Stimulated activated naive CD8-positive, alpha-beta T cell treated with anti-CD3 and anti-CD28 coated beads, Interleukin-15, amount 100 ng/mL, for 72 hours (primary cell): ENCODE results near the gene GHRHR.
A peak's percentile ranks its signal among the peaks of the same experiment; 100 is the strongest.

Experiments used
- ATAC-seq: fragments of 150-1000 bp; cut with Tn5 transposase; 2 replicates; pipeline ENCODE4 v1.10.0; 2021; ENCODE audit warnings: mild to moderate bottlenecking, moderate library complexity
- DNase-seq, 2 donors: peaks; one replicate each; pipeline ENCODE4 v3.0.0; 2021 to 2022
- H3K27ac Mint-ChIP-seq, 2 donors: one replicate each; pipeline ENCODE4 v1.8.0; 2022; ENCODE audit warnings: mild to moderate bottlenecking in 2 of 2, mixed read lengths in 2 of 2, moderate library complexity in 2 of 2
- H3K27me3 Mint-ChIP-seq: one replicate; pipeline ENCODE4 v1.8.0; 2022; ENCODE audit warnings: mixed read lengths
- H3K4me1 Mint-ChIP-seq: one replicate; pipeline ENCODE4 v1.8.0; 2022; ENCODE audit warnings: mild to moderate bottlenecking, mixed read lengths
- H3K4me3 Mint-ChIP-seq, 2 donors: one replicate each; pipeline ENCODE4 v1.8.0; 2022; ENCODE audit warnings: mild to moderate bottlenecking in 2 of 2, mixed read lengths in 2 of 2, moderate library complexity in 1 of 2
- H3K9me3 Mint-ChIP-seq, 2 donors: one replicate each; pipeline ENCODE4 v1.8.0; 2022; ENCODE audit warnings: mixed read lengths in 2 of 2

The GHRHR gene

DNA sequence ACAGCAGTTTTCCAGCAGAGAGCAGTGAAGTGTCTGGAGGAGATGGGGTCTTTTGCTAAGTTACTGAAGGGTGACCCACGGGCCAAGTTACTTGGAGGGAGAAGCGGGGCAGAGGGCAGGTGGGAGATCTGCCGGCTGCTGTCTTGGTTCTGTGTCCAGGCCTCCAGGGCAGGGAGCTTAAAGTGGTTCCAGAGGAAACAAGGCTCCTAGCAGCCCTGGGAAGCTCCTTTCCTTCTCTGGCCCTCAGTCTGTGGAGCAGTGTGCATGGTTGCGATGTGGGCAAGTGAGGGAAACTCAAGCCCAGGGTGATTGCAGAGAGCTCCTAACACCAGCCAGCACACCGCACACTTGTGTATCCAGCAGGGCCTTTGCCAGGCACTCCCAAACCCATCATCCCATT, 6.3 kb downstream of the GHRHR start:
- H3K4me3 Mint-ChIP-seq = no peak overlapping the region
- peaks cover 33% of the 10 kb centered on the region for H3K27me3 Mint-ChIP-seq
- peaks cover 9% of the 10 kb centered on the region for H3K4me1 Mint-ChIP-seq
- no peaks in the 10 kb centered on the region for H3K9me3 Mint-ChIP-seq
- DNase-seq (no peak), ATAC-seq (no peak)
- no peak overlapping the region for H3K27ac Mint-ChIP-seq

DNA sequence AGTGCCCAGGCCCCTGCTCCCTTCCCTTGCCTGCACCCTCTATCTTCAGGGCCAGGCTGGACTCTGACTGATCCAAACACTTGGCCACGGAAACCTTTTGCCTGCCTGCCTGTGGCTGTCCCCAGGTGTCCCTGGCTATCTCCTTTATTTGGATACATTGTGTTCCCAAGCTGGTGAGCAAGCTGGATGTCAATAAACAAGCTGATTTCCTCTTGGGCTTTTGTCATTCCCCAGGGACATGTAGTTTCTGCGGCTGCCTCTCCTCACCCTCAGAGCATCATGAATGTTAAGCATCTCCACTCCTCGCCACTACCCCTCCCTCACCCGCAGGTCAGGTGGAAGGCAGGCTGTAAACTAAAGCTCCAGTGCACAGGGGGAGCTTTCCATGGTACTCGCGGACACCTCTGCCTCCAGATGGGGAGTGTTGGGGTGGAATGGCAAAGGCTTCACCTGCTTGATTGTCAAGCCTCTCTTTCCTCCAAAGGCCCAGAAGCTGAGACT, 6.9 kb downstream of the GHRHR start:
- DNase-seq = no peak
- H3K9me3 Mint-ChIP-seq = no peaks in the 10 kb centered on the region

DNA sequence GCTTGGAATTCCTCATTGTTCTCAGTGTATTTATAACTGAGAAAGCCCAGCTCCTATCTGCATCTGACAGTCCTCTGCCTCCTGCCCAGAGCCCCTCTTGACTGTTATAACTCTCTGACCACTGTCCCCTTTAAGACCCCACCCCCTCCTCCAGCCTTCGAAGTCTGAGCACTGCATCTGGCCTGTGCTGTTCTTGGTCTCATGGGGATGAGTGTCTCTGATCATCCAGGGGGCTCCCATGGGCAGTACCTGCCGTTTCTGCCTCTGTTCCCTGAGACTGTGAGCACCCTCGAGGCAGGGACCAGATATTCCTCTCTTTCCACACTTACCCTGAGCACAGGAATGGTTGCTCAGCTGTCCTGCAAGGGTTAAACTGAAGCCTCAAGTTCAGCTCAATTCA, 7.7 kb downstream of the GHRHR start:
- ATAC-seq (no peak), DNase-seq (no peak)
- Mint-ChIP-seq H3K27me3 (peaks cover 35% of the 10 kb centered on the region), H3K4me3 (no peak overlapping the region), H3K4me1 (peaks cover 9% of the 10 kb centered on the region), H3K9me3 (no peaks in the 10 kb centered on the region), H3K27ac (no peak overlapping the region)

More for the DNA sequence above, 6.9 kb downstream of the GHRHR start:
- no peak overlapping the region for H3K27ac Mint-ChIP-seq
- no peak overlapping the region for H3K4me3 Mint-ChIP-seq
- peaks cover 9% of the 10 kb centered on the region for H3K4me1 Mint-ChIP-seq
- ATAC-seq = no peak
- peaks cover 35% of the 10 kb centered on the region for H3K27me3 Mint-ChIP-seq

DNA sequence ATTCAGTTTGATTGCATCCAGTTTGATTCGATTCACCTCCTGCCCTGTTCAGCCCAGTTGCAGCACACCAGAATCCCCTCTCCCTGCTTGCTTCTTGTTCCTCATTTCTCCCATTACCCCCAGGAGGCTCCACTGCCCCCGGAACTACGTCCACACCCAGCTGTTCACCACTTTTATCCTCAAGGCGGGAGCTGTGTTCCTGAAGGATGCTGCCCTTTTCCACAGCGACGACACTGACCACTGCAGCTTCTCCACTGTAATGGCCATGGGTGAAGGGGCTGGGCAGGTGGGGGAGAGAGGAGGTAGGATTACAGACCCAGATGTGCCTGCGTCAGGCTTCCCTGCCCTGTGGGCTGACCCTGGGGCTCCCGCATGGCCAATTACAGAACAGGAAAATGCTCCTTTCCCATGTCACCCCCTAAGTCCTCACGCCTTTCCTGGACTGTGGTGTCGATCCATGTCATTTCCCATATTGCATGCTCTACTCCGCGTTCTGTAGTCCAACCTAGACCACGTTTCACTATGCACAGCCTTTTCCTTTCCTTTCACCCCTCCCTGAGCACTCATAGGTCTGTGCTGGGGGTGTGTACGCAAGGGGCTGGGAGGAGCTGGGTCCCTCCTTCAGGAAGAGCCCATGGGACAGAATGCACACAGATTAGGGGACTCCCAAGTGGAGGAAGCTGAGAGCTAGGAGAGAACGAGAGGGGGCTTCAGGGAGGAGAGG, 8.2 kb downstream of the GHRHR start:
- ATAC-seq = no peak
- H3K9me3 Mint-ChIP-seq = no peaks in the 10 kb centered on the region
- H3K4me1 Mint-ChIP-seq = peaks cover 9% of the 10 kb centered on the region
- peaks cover 37% of the 10 kb centered on the region for H3K27me3 Mint-ChIP-seq
- H3K4me3 Mint-ChIP-seq = no peak overlapping the region
- no peak overlapping the region for H3K27ac Mint-ChIP-seq
- DNase-seq = no peak

DNA sequence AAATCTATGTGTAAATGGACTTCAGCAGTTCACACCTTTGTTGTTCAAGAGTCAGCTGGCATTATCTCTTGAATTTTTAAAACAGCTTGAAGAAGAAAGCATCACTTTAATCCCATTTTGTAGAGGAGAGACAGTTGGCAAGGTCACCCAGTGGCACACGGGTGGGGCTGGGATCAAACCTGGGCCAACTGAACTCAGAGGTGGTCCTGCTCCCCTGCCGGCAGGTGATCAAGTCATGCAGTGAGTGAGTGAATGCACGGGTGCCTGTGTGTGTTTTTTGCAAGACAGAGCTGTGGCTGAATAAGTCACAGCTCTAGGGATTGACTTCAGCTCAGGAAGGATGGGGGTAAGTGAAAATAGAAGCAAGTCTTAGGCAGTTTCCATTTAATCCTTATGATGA, 9.5 kb downstream of the GHRHR start:
- DNase-seq (no peak), ATAC-seq (no peak)
- Mint-ChIP-seq H3K27me3 (peaks cover 44% of the 10 kb centered on the region), H3K4me3 (no peak overlapping the region), H3K9me3 (no peaks in the 10 kb centered on the region), H3K27ac (peak overlapping the region in 1 of 2 donors; percentile 28), H3K4me1 (peaks cover 9% of the 10 kb centered on the region)

DNA sequence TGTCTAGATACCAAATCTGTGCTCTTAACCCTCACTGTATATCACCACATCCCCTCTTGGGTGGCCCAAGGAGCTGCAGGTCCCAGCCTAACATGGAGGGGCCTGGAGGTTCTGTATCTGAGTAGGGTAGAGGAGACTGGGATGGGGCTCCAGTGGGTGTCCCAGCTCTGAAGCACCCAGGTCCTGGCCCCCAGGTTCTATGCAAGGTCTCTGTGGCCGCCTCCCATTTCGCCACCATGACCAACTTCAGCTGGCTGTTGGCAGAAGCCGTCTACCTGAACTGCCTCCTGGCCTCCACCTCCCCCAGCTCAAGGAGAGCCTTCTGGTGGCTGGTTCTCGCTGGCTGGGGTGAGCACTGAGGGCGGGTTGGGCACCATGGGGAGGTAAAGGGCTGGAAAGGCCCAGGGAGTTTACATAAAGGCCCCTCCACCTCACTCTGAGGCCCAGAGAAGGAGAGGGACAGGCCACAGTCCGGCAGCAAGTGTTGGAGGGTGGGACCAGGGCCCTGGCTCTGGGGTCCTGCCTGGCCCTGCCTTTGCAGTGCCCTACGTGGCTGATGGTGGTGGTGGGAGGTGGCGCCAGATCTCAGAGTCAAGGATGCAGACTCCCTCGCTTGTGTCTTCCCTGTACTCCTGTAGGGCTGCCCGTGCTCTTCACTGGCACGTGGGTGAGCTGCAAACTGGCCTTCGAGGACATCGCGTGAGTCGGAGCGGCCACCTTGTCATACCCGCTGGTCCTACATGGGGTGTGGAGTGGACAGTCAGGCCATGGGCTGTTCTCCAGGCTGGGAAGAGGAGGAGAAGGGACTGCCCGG, 10.2 kb downstream of the GHRHR start:
- Mint-ChIP-seq H3K4me3 (no peak overlapping the region), H3K9me3 (no peaks in the 10 kb centered on the region), H3K27ac (peak overlapping the region; percentile 65 to 77), H3K4me1 (peaks cover 9% of the 10 kb centered on the region), H3K27me3 (peaks cover 44% of the 10 kb centered on the region)
- no peak for ATAC-seq
- DNase-seq = no peak

DNA sequence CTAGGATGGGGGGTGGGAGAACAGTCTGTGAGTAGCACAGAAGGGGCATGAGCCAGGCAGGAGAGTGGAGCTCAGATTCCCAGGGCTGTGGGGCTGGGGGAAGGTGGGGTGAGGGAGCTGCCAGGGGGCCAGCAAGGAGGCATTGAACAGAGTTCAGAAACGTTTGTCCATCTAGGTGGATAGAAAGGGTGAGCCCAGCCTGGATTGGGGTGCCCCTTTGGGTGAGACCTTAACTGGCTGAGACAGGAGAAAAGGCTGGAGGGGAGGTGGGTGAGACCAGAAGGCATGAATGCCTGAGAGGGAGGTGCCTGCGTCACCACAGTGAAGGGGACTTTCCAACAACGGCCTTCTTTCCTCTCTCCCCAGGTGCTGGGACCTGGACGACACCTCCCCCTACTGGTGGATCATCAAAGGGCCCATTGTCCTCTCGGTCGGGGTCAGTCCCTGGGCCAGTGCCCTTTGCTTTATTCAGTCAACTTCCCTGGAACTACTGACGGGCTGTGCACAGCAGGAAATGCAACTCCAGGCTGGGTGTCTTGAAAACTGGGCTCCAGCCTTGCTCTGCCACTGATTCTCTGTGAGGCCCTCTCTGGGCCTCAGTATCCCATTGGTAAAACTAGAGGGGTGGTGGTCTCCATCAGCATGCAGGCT, 11.0 kb downstream of the GHRHR start:
- ATAC-seq (peak; percentile 86), DNase-seq (peak; percentile 64 to 75)
- Mint-ChIP-seq H3K27me3 (peaks cover 44% of the 10 kb centered on the region), H3K9me3 (no peaks in the 10 kb centered on the region), H3K27ac (peak overlapping the region; percentile 54 to 77), H3K4me3 (no peak overlapping the region), H3K4me1 (peaks cover 9% of the 10 kb centered on the region)

DNA sequence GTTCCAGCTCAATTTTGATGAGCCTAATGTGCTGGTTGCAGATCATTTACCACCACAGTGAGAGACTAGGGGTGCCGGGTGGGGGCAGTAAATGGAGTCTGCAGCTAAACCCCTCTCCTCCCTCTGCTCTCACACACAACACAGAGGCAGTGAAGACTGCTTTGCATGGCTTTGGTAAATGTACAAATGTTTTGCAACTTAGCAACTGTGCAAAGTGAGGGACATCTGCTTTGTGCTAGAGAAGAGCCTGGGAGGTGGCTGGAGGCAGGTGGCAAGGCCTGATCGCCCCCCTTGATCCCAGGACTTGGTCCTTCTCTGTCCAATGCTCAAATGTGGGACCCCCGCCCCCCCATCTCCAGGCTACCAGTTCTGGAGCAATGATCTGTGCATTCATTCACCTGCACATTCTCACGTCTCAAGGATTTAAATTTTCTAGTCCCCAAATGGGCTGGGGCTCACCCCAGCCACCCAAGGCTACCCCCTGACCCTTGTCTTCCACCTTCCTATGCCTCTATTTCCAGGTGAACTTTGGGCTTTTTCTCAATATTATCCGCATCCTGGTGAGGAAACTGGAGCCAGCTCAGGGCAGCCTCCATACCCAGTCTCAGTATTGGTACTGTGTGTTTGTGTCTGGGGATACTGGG, 11.6 kb downstream of the GHRHR start:
- Mint-ChIP-seq H3K4me3 (no peak overlapping the region), H3K4me1 (peaks cover 9% of the 10 kb centered on the region), H3K9me3 (no peaks in the 10 kb centered on the region), H3K27me3 (peaks cover 47% of the 10 kb centered on the region), H3K27ac (no peak overlapping the region)
- no peak for DNase-seq
- ATAC-seq = no peak

DNA sequence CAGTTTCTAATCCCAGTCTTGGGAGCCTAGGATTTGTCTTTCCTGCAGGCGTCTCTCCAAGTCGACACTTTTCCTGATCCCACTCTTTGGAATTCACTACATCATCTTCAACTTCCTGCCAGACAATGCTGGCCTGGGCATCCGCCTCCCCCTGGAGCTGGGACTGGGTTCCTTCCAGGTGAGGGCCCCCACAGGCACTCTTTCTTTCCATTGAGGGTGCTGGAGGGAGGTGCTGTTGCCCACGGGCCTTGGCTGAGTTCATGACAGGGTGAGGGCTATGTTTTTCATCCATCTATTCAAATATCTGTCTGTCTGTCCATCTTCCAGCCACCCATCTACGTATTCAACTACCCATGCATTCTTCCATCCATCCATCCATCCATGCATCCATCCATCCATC, 12.6 kb downstream of the GHRHR start:
- peaks cover 53% of the 10 kb centered on the region for H3K27me3 Mint-ChIP-seq
- DNase-seq = no peak
- no peak overlapping the region for H3K27ac Mint-ChIP-seq
- peaks cover 9% of the 10 kb centered on the region for H3K4me1 Mint-ChIP-seq
- ATAC-seq = no peak
- no peaks in the 10 kb centered on the region for H3K9me3 Mint-ChIP-seq
- no peak overlapping the region for H3K4me3 Mint-ChIP-seq

DNA sequence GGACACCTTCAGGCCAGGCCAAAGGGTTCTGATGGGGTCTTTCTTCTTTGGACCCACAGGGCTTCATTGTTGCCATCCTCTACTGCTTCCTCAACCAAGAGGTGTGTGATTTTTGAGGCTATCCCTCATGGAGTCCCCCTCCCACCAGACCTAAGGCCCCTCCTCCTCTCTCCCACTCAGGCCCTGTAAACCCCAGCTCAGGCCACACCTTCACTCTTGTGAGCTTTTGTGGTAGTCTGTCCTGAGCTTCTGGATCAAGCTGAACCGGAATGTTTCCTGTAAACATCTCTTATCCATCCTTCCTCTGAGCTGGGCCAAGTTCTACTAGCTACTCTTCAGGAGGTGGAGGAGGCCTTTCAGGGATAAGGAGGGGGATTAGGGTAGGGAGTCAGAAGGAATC, 13.5 kb downstream of the GHRHR start:
- no peak for DNase-seq
- peaks cover 9% of the 10 kb centered on the region for H3K4me1 Mint-ChIP-seq
- no peak overlapping the region for H3K4me3 Mint-ChIP-seq
- no peak overlapping the region for H3K27ac Mint-ChIP-seq
- H3K9me3 Mint-ChIP-seq = no peaks in the 10 kb centered on the region
- ATAC-seq = no peak
- H3K27me3 Mint-ChIP-seq = peaks cover 44% of the 10 kb centered on the region

DNA sequence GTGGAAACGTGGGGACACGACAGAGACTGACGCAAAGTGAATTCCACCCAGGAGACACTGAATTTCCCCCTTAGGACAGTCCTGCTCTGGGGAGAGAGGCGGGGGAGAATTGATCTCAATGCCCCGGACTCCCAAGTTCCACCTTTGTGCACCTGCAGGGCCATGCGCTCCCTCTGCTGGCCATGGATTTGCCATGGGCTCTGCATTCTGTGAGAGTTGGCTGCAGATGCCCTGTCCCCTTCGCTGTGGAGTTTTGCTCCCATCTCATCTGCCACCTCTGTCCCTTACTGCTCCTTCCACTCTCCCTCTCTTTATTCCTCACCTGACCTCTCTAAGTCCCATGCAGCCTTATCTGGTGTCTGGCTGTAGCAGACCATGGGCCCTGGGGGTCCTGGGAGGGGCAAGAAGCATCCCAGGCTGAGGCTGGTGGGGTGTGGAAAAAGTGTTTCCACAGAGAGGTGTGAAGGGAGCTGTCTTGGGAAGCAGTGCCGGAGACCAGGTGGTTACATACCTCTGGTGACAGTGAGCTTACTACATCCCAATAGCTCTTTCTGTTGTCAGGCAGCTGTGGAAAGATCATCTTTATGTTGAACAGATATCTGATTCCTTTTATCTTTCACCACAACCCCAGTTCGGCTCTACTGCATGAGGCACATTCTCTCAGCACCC, 14.3 kb downstream of the GHRHR start:
- Mint-ChIP-seq H3K9me3 (no peaks in the 10 kb centered on the region), H3K27me3 (peaks cover 39% of the 10 kb centered on the region), H3K4me1 (peaks cover 9% of the 10 kb centered on the region), H3K27ac (no peak overlapping the region), H3K4me3 (no peak overlapping the region)
- DNase-seq (peak in 1 of 2 donors; percentile 16), ATAC-seq (no peak)

DNA sequence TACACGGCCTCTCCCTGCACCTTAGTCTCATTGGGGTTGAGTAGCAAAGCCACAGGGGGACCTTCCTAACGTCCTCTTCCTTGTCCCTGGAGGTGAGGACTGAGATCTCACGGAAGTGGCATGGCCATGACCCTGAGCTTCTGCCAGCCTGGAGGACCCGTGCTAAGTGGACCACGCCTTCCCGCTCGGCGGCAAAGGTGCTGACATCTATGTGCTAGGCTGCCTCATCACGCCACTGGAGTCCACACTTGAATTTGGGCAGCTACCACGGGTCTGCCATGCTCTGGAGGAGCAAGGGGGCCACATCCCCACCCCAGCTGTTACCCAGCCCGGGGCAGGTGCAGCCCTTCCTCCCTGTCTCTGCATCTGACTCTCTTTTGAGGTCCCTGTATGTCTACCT, 15.3 kb downstream of the GHRHR start:
- H3K27ac Mint-ChIP-seq = no peak overlapping the region
- peaks cover 18% of the 10 kb centered on the region for H3K4me1 Mint-ChIP-seq
- H3K27me3 Mint-ChIP-seq = peaks cover 44% of the 10 kb centered on the region
- no peaks in the 10 kb centered on the region for H3K9me3 Mint-ChIP-seq
- DNase-seq (no peak), ATAC-seq (no peak)
- H3K4me3 Mint-ChIP-seq = no peak overlapping the region

DNA sequence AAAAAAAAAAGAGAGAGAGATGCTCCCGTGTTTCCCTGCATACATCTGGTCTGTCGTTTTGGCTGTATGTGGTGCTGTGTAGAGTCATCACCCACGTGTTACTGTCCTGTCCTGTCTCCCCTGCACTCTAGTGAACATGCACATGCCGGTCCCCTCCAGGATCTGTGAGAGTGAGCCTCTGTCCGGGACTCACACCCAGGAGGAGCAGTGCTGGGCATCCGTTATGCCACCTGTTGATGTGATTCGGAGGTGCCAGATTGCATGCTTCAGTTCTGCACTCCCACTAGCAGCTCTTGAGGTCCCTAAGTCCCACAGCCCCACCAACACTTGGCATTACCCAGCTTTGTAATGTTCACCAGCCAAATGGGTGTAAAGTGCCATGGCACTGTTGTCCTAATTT, 16.4 kb downstream of the GHRHR start:
- H3K4me3 Mint-ChIP-seq = no peak overlapping the region

DNA sequence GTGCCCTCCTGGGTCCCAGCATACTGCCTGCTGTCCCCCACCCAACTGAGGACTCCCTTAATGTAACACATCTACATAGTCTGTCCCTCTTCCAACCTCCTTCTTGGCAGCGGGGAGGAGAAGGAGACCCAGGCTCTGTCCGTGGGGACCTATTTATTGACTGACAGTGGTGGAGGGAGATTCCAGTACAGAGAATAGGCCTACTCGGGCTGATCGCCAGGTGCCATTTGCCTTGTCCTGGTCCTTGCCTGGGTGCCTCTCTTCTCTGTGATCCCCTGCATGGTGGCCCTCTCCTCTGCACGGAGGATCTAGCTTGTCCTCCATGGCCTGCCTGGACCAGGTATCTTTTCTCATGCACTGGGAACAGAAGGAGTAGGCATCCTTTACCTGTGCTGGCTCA, 17.0 kb downstream of the GHRHR start:
- Mint-ChIP-seq H3K4me3 (no peak overlapping the region), H3K9me3 (no peaks in the 10 kb centered on the region), H3K27ac (no peak overlapping the region), H3K4me1 (peaks cover 11% of the 10 kb centered on the region), H3K27me3 (peaks cover 55% of the 10 kb centered on the region)
- DNase-seq (no peak), ATAC-seq (no peak)

More for the DNA sequence above, 16.4 kb downstream of the GHRHR start:
- no peaks in the 10 kb centered on the region for H3K9me3 Mint-ChIP-seq
- peak overlapping the region in 1 of 2 donors; percentile 28 for H3K27ac Mint-ChIP-seq
- H3K4me1 Mint-ChIP-seq = peaks cover 11% of the 10 kb centered on the region
- H3K27me3 Mint-ChIP-seq = peaks cover 52% of the 10 kb centered on the region
- ATAC-seq (no peak), DNase-seq (no peak)
